K562 (cell line): ENCODE data around the gene NKAPL.

Source experiments
- CBX2 ChIP-seq: fragments of 200-600 bp; sonication (generic); IDR thresholded peaks from one replicate; pipeline ENCODE4 v1.6.1; 2012; ENCODE audit warnings: mild to moderate bottlenecking, low read length, inconsistent platforms; ENCODE audit not compliant: insufficient read depth, poor library complexity, severe bottlenecking
- CTCF ChIP-seq, 3 experiments: IDR thresholded peaks in 2 of 3; conservative IDR thresholded peaks in 1 of 3; 2 replicates each; pipeline ENCODE4 v1.5.1; 2011 to 2012; ENCODE audit warnings: low read length in 3 of 3, mild to moderate bottlenecking in 3 of 3, control low read depth in 2 of 3, improper control_type of control experiment in 1 of 3, inconsistent platforms in 1 of 3, low read depth in 1 of 3, mixed read lengths in 1 of 3, moderate library complexity in 1 of 3; ENCODE audit not compliant: insufficient read depth in 2 of 3
- E2F5 ChIP-seq: sonication (generic); formaldehyde crosslinking; IDR thresholded peaks from 2 replicates; pipeline ENCODE4 v1.8.0; 2022; ENCODE audit warnings: mild to moderate bottlenecking, missing genetic modification reagents
- ELK1 ChIP-seq: sonication (generic); formaldehyde crosslinking; IDR thresholded peaks from 2 replicates; pipeline ENCODE4 v1.8.1; 2022; ENCODE audit warnings: missing genetic modification reagents
- KDM1A ChIP-seq, 2 experiments: fragments of 450-650 bp; IDR thresholded peaks; 2 replicates each; pipeline ENCODE4 v1.6.1; 2016; ENCODE audit warnings: mild to moderate bottlenecking in 2 of 2
- POLR2AphosphoS5 ChIP-seq: IDR thresholded peaks from 2 replicates; pipeline ENCODE4 v1.6.1; 2011; ENCODE audit warnings: mild to moderate bottlenecking, low read depth, low read length, moderate library complexity; ENCODE audit not compliant: control insufficient read depth, insufficient read depth
- ZNF551 ChIP-seq: fragments of 250-450 bp; sonication (Bioruptor Pico); IDR thresholded peaks from 2 replicates; pipeline ENCODE4 v1.5.0; 2021; ENCODE audit warnings: mild to moderate bottlenecking, moderate library complexity

- no peak for TF ChIP-seq CBX2
- no peak for TF ChIP-seq E2F5 (CRISPR knock-in tag)
- TF ChIP-seq ELK1 (CRISPR knock-in tag): no peak
- no peak for TF ChIP-seq POLR2AphosphoS5
- no peak for TF ChIP-seq KDM1A (IDR thresholded peaks at IDR 0.05)
- TF ChIP-seq CTCF (IDR thresholded peaks at IDR 0.05 in 2 of 3, conservative IDR thresholded peaks at IDR 0.05 in 1 of 3; ENCODE audit: insufficient read depth in 2 of 3, low read depth in 1 of 3, low read length in 3 of 3): no peak
- TF ChIP-seq ZNF551 (CRISPR knock-in tag): no peak
These were observed 10.4 kb downstream of the NKAPL start for GRCh38 chr6:28269492-28269891.
